ENCODE results near the gene MKRN2OS. TPM values are rescaled to one million over a fixed set of nuclear protein-coding genes. Genes with fewer than 3 reads are reported as not detected.

The MKRN2OS gene
- total RNA-seq, 2 donors from 2014 or later, result not detected

- Histone ChIP-seq H3K4me1 (ENCODE audit: control insufficient read depth in 1 of 2, low read depth in 2 of 2) (peaks cover 6 to 36% of the 10 kb centered on the region in 2 donors), H3K9me3 (no peaks in the 10 kb centered on the region), H3K27me3 (replicated peaks; ENCODE audit: insufficient read depth) (no peaks in the 10 kb centered on the region), H3K36me3 (no peaks in the 10 kb centered on the region), H3K27ac (no peak overlapping the region), H3K4me3 (no peak overlapping the region)
- TF ChIP-seq CTCF (IDR thresholded peaks at IDR 0.05), result no peak
- ATAC-seq (ENCODE audit: insufficient number of reproducible peaks, low FRiP score, low read depth) (no peak), DNase-seq (ENCODE audit: low spot score) (no peak)
Measured at GRCh38 chr3:12512534-12513118, 32.7 kb downstream of the MKRN2OS start.

GRCh38 chr3:12509466-12509865, 35.8 kb downstream of the MKRN2OS start:
- no peak for TF ChIP-seq CTCF (IDR thresholded peaks at IDR 0.05)
- Histone ChIP-seq H3K27ac (peak overlapping the region; percentile 70 to 82), H3K9me3 (no peaks in the 10 kb centered on the region), H3K4me3 (no peak overlapping the region), H3K36me3 (no peaks in the 10 kb centered on the region), H3K4me1 (ENCODE audit: control insufficient read depth in 1 of 2, low read depth in 2 of 2) (peaks cover 6 to 40% of the 10 kb centered on the region in 2 donors), H3K27me3 (replicated peaks; ENCODE audit: insufficient read depth) (no peaks in the 10 kb centered on the region)
- ATAC-seq (ENCODE audit: insufficient number of reproducible peaks, low FRiP score, low read depth), result no peak
- DNase-seq (ENCODE audit: low spot score), result no peak

GRCh38 chr3:12508291-12508700, 37.0 kb downstream of the MKRN2OS start:
- no peak for TF ChIP-seq CTCF (IDR thresholded peaks at IDR 0.05)
- Histone ChIP-seq H3K4me1 (ENCODE audit: control insufficient read depth in 1 of 2, low read depth in 2 of 2) (peaks cover 6 to 30% of the 10 kb centered on the region in 2 donors), H3K27me3 (replicated peaks; ENCODE audit: insufficient read depth) (no peaks in the 10 kb centered on the region), H3K36me3 (peaks cover 4% of the 10 kb centered on the region), H3K9me3 (no peaks in the 10 kb centered on the region), H3K27ac (peak overlapping the region; percentile 70 to 82), H3K4me3 (peak overlapping the region; percentile 30)
- DNase-seq (ENCODE audit: low spot score), result peak; percentile 59
- ATAC-seq (ENCODE audit: insufficient number of reproducible peaks, low FRiP score, low read depth), result peak; percentile 92

- ATAC-seq (ENCODE audit: insufficient number of reproducible peaks, low FRiP score, low read depth) (no peak), DNase-seq (ENCODE audit: low spot score) (no peak)
- TF ChIP-seq CTCF (IDR thresholded peaks at IDR 0.05), result no peak
- Histone ChIP-seq H3K27me3 (replicated peaks; ENCODE audit: insufficient read depth) (no peaks in the 10 kb centered on the region), H3K9me3 (no peaks in the 10 kb centered on the region), H3K4me1 (ENCODE audit: control insufficient read depth in 1 of 2, low read depth in 2 of 2) (peaks cover 6 to 25% of the 10 kb centered on the region in 2 donors), H3K4me3 (peak overlapping the region; percentile 30), H3K27ac (peak overlapping the region; percentile 70 to 82), H3K36me3 (peaks cover 7% of the 10 kb centered on the region)
Measured at GRCh38 chr3:12507591-12508281, 37.6 kb downstream of the MKRN2OS start.

- Histone ChIP-seq H3K27ac (no peak overlapping the region), H3K4me3 (no peak overlapping the region), H3K4me1 (ENCODE audit: control insufficient read depth in 1 of 2, low read depth in 2 of 2) (peaks cover 6 to 25% of the 10 kb centered on the region in 2 donors), H3K36me3 (peaks cover 7% of the 10 kb centered on the region), H3K27me3 (replicated peaks; ENCODE audit: insufficient read depth) (no peaks in the 10 kb centered on the region), H3K9me3 (no peaks in the 10 kb centered on the region)
- ATAC-seq (ENCODE audit: insufficient number of reproducible peaks, low FRiP score, low read depth) (no peak), DNase-seq (ENCODE audit: low spot score) (no peak)
- no peak for TF ChIP-seq CTCF (IDR thresholded peaks at IDR 0.05)
Measured at GRCh38 chr3:12506201-12506709, 39.0 kb downstream of the MKRN2OS start.
